ENCODE data around the gene IQGAP1.
A peak's percentile ranks its signal among the peaks of the same experiment; 100 is the strongest.

The IQGAP1 gene

GRCh38 chr15:90535254-90535653, 147.2 kb downstream of the IQGAP1 start:
- DNase-seq (ENCODE audit: low spot score) = no peak
- TF ChIP-seq CTCF (IDR thresholded peaks at IDR 0.05; ENCODE audit: extremely low read depth, missing control alignments) = no peak

- TF ChIP-seq CTCF (IDR thresholded peaks at IDR 0.05; ENCODE audit: extremely low read depth, missing control alignments) = no peak
- DNase-seq (ENCODE audit: low spot score) = no peak
Measured at GRCh38 chr15:90539789-90540188, 151.7 kb downstream of the IQGAP1 start.

- DNase-seq (ENCODE audit: low spot score) = no peak
- TF ChIP-seq CTCF (IDR thresholded peaks at IDR 0.05; ENCODE audit: extremely low read depth, missing control alignments) = no peak
Measured at GRCh38 chr15:90540768-90541167, 152.7 kb downstream of the IQGAP1 start.

- DNase-seq (ENCODE audit: low spot score) = no peak
- no peak for TF ChIP-seq CTCF (IDR thresholded peaks at IDR 0.05; ENCODE audit: extremely low read depth, missing control alignments)
Measured at GRCh38 chr15:90545095-90545494, 157.1 kb downstream of the IQGAP1 start.

- no peak for DNase-seq (ENCODE audit: low spot score)
Measured at GRCh38 chr15:90547540-90547939, 159.5 kb downstream of the IQGAP1 start.

DNA sequence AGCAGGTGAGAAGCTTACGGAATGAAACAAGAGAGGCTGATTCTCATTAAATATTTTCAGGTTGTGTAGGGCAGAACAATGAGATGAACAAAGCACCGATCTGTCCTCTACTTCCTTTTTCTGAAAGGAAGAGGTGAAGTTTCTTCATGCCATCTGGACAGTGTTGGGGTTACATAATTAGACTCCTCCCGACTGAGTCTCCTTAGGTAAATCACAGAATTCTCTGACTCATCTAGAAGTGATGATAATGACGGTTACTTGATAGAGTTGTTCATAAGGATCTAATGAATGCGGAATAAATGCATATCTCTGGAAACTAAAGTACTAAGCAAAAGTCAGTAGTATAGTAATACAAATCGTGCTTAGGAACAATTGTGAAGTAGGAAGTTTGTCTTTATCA, 162.9 kb downstream of the IQGAP1 start:
- TF ChIP-seq CTCF (IDR thresholded peaks at IDR 0.05; ENCODE audit: extremely low read depth, missing control alignments) = no peak
- peak; percentile 45 for DNase-seq (ENCODE audit: low spot score)

More at GRCh38 chr15:90547540-90547939, 159.5 kb downstream of the IQGAP1 start:
- TF ChIP-seq CTCF (IDR thresholded peaks at IDR 0.05; ENCODE audit: extremely low read depth, missing control alignments) = no peak
